Tibial nerve (tissue), 4 donors: Measurements from ENCODE around the gene ZNRD2. TPM values are rescaled to one million over a fixed set of nuclear protein-coding genes. Genes with fewer than 3 reads are reported as not detected.

ENCODE experiments used
- DNase-seq, 2 donors: peaks; one replicate each; pipeline ENCODE4 v3.0.0-alpha.2; 2019; ENCODE audit warnings: low spot score in 2 of 2
- H3K27ac ChIP-seq, 4 donors: fragments of 200-600 bp; sonication (generic) in 3 of 4; one replicate each; pipeline ENCODE4 v1.5.1; 2017 to 2019; ENCODE audit warnings: mild to moderate bottlenecking in 1 of 4
- H3K27me3 ChIP-seq, 2 donors: fragments of 200-600 bp; sonication (generic) in 1 of 2; one replicate each; pipeline versions ENCODE4 v1.5.1 to v1.6.0; 2017 to 2019
- H3K36me3 ChIP-seq, 3 donors: fragments of 200-600 bp; sonication (generic); one replicate each; pipeline ENCODE4 v1.5.1; 2018 to 2019
- H3K4me1 ChIP-seq, 4 donors: fragments of 200-600 bp; sonication (generic) in 3 of 4; one replicate each; pipeline ENCODE4 v1.5.1; 2017 to 2019
- H3K4me3 ChIP-seq, 4 donors: fragments of 200-600 bp; sonication (generic) in 3 of 4; one replicate each; pipeline ENCODE4 v1.5.1; 2017 to 2019; ENCODE audit warnings: mild to moderate bottlenecking in 1 of 4, moderate library complexity in 1 of 4
- H3K9me3 ChIP-seq, 4 donors: fragments of 200-600 bp; sonication (generic) in 3 of 4; one replicate each; pipeline ENCODE4 v1.5.1; 2017 to 2019
- EP300 ChIP-seq, 2 donors: sonication (generic); formaldehyde crosslinking; IDR thresholded peaks; one replicate each; pipeline ENCODE4 v1.6.1; 2017; ENCODE audit warnings: antibody characterized with exemption in 2 of 2, mild to moderate bottlenecking in 1 of 2
- POLR2A ChIP-seq, 2 donors: fragments of 450-650 bp; IDR thresholded peaks; one replicate each; pipeline ENCODE4 v1.6.1; 2017; ENCODE audit warnings: antibody characterized with exemption in 2 of 2, mild to moderate bottlenecking in 2 of 2, moderate library complexity in 2 of 2
- WGBS, 2 donors: methylation state at CpG; one replicate each; pipeline ENCODE4 v1.1.5; 2018; 5-methylcytosine and 5-hydroxymethylcytosine counted together
- total RNA-seq, 4 donors: library from RNA; depleted of rRNA; stranded (reverse); fragments of >200 nt; gene quantifications; one replicate each; pipeline ENCODE4 v1.1.0, GENCODE V29; 2016
- TF ChIP-seq, protein P1 (sequence below), 5 experiments: fragments of 200-600 bp in 3 of 5; fragments of 450-650 bp in 2 of 5; sonication (generic) in 3 of 5; IDR thresholded peaks; one replicate each; pipeline ENCODE4 v1.5.1; 2016 to 2019; ENCODE audit warnings: antibody characterized with exemption in 5 of 5, mild to moderate bottlenecking in 3 of 5, moderate library complexity in 2 of 5

ZNRD2 gene
- total RNA-seq, 4 donors from 2014 or later = 49.6 to 70.8 (median 56.5) TPM

DNA sequence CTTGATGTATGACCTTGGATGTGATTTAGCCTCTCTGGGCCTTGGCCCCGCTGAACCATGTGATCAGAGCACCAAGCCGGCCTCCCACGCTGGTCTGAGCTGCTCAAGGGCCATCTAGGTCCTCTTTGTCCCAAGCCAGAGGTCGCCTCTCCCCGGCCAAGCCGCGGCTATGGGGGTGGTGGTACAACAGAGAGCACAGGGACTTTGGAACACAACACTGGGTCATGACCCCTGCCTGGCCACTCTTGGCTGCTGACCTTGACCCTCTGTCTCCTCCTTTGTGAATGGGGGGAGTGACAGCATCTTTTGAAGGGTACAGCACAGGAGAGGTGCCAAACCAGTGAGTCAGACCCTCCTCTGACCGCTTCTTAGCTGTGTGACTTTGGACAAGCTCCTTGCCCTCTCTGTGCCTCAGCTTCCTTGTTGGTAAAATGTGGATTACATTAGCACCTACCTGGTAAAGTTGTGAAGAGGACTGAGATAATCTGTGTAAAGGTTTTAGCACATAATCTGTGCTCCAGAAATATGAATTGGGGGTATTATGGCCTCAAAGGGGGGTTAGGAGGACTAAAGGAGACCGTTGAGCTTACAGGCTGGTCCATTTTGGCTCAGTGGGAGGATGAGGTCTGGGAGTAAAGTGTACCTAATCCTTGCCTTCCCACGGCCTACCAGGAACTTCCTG is 40.7 kb upstream of the ZNRD2 start:
- H3K4me3 ChIP-seq = no peak overlapping the region
- no peaks in the 10 kb centered on the region for H3K9me3 ChIP-seq
- TF ChIP-seq EP300 (IDR thresholded peaks at IDR 0.05) = peak in 1 of 2 donors; percentile 87
- TF ChIP-seq POLR2A (IDR thresholded peaks at IDR 0.05) = no peak
- TF ChIP-seq, protein P1, sequence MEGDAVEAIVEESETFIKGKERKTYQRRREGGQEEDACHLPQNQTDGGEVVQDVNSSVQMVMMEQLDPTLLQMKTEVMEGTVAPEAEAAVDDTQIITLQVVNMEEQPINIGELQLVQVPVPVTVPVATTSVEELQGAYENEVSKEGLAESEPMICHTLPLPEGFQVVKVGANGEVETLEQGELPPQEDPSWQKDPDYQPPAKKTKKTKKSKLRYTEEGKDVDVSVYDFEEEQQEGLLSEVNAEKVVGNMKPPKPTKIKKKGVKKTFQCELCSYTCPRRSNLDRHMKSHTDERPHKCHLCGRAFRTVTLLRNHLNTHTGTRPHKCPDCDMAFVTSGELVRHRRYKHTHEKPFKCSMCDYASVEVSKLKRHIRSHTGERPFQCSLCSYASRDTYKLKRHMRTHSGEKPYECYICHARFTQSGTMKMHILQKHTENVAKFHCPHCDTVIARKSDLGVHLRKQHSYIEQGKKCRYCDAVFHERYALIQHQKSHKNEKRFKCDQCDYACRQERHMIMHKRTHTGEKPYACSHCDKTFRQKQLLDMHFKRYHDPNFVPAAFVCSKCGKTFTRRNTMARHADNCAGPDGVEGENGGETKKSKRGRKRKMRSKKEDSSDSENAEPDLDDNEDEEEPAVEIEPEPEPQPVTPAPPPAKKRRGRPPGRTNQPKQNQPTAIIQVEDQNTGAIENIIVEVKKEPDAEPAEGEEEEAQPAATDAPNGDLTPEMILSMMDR (IDR thresholded peaks at IDR 0.05) = no peak
- H3K4me1 ChIP-seq = peaks cover 0 to 48% (median 21%) of the 10 kb centered on the region in 4 donors
- H3K36me3 ChIP-seq = peaks cover 0 to 77% (median 22%) of the 10 kb centered on the region in 3 donors
- 52 to 57% methylated on average over 8 to 10 of the region's 10 CpGs for WGBS, 2 donors
- no peak for DNase-seq
- H3K27me3 ChIP-seq = no peaks in the 10 kb centered on the region
- H3K27ac ChIP-seq = peak overlapping the region; percentile 27 to 87 (median 60)

DNA sequence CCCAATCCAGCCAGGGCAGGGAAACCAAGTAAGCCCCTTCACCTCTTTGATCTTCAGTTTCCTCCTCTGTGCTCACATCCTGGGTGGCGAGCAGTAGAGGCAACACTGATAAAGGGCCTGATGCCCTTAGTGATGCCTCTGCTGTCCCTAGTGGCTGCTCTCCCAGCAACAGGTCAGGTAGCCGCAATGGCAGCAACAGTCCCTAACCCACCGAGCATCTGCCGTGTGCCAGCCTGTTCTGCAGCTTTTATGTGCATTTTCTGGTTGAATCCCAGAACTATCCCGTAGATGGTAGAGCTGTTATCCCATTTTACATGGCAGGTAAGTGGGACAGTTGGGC is 40.1 kb upstream of the ZNRD2 start:
- peak overlapping the region; percentile 27 to 87 (median 60) for H3K27ac ChIP-seq
- TF ChIP-seq EP300 (IDR thresholded peaks at IDR 0.05) = no peak
- TF ChIP-seq, protein P1 (IDR thresholded peaks at IDR 0.05) = peak in 1 of 5 experiments; percentile 25
- H3K4me3 ChIP-seq = no peak overlapping the region
- 77 to 86% methylated on average over 5 of the region's 5 CpGs for WGBS, 2 donors
- no peak for DNase-seq
- no peaks in the 10 kb centered on the region for H3K27me3 ChIP-seq
- H3K4me1 ChIP-seq = peaks cover 0 to 48% (median 21%) of the 10 kb centered on the region in 4 donors
- H3K9me3 ChIP-seq = no peaks in the 10 kb centered on the region
- H3K36me3 ChIP-seq = peaks cover 0 to 82% (median 22%) of the 10 kb centered on the region in 3 donors

DNA sequence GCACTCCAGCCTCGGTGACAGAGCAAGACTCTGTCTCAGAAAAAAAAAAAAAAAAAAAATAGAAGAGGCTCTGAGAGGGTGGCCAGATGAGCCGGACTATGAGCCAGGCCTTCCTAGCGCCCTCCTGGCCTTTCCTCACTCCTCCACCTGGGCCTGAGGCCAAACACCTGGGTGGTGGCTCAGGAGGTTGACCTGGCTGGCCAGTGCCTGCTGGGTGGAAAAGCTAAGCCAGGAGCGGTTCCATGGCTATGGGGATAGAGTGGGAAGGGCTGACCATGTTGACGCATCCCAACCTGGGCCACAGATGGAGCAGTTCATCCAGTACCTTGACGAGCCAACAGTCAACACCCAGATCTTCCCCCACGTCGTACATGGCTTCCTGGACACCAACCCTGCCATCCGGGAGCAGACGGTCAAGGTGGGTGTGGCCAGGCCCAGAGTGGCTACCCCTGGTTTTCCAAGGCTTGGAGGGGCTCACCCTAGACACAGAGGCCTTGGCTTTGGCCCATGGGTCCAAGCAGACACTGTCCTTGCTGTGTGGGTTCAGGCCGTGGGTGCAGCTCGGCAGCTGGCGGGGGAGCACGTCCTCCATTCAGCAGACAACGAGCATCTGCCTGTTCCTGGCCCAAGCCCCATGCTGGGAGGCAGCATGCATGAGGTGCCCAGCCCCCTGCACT is 37.8 kb upstream of the ZNRD2 start:
- Histone ChIP-seq H3K9me3 (no peaks in the 10 kb centered on the region), H3K36me3 (peaks cover 0 to 94% (median 22%) of the 10 kb centered on the region in 3 donors), H3K27ac (peak overlapping the region in 2 of 4 donors; percentile 0 to 4), H3K4me1 (peaks cover 0 to 35% (median 11%) of the 10 kb centered on the region in 4 donors), H3K27me3 (no peaks in the 10 kb centered on the region), H3K4me3 (no peak overlapping the region)
- 70 to 82% methylated on average over 7 to 15 of the region's 15 CpGs for WGBS, 2 donors
- TF ChIP-seq POLR2A (IDR thresholded peaks at IDR 0.05) (no peak), EP300 (IDR thresholded peaks at IDR 0.05) (no peak)
- TF ChIP-seq, protein P1 (IDR thresholded peaks at IDR 0.05) = no peak
- no peak for DNase-seq

DNA sequence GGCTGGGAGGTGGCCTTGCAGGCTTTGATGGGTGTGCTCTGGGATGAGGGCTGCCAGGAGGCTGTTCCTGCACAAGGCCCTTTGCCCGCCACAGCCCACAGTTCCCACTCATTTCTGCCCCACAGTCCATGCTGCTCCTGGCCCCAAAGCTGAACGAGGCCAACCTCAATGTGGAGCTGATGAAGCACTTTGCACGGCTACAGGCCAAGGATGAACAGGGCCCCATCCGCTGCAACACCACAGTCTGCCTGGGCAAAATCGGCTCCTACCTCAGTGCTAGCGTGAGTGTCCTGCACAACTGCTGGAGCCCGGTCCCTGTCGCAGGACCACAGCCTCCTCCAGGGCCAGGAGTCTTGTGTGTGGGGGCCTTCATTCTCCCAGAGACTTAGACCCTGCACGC is 35.2 kb upstream of the ZNRD2 start:
- TF ChIP-seq EP300 (IDR thresholded peaks at IDR 0.05) (no peak), POLR2A (IDR thresholded peaks at IDR 0.05) (no peak)
- TF ChIP-seq, protein P1 (IDR thresholded peaks at IDR 0.05) = no peak
- Histone ChIP-seq H3K9me3 (no peaks in the 10 kb centered on the region), H3K27ac (no peak overlapping the region), H3K27me3 (no peaks in the 10 kb centered on the region), H3K36me3 (peaks cover 0 to 95% (median 28%) of the 10 kb centered on the region in 3 donors), H3K4me1 (peaks cover 0 to 40% (median 10%) of the 10 kb centered on the region in 4 donors), H3K4me3 (no peak overlapping the region)
- WGBS, 2 donors = 75 to 83% methylated on average over 6 to 9 of the region's 9 CpGs
- DNase-seq = no peak
